Fibroblast of peridontal ligament (primary cell): ENCODE results near the gene VRK3.
"Not testable (repeated sequence)": the region's sequence is repeated elsewhere in the genome, so short reads cannot be mapped to it uniquely, and the experiment has no call there.

ENCODE experiments used
- DNase-seq: peaks from one replicate; pipeline ENCODE4 v3.0.0-alpha.2; 2010; ENCODE audit errors: extremely low read depth

VRK3 gene

GRCh38 chr19:50025022-50025793, at the start of gene VRK3:
Gene VRK3, minus strand, starts transcription at chr19:50025372. Its CDS starts 9,210 bp downstream, at chr19:50016162.
- peak; percentile 100 for DNase-seq

- not testable (repeated sequence) for DNase-seq
These were observed 43.2 kb upstream of the VRK3 start for GRCh38 chr19:50068382-50068781.

GRCh38 chr19:50067575-50067974, 42.4 kb upstream of the VRK3 start:
- no peak for DNase-seq

GRCh38 chr19:50065938-50066337, 40.8 kb upstream of the VRK3 start:
- DNase-seq, result no peak

- no peak for DNase-seq
These were observed 36.5 kb upstream of the VRK3 start for GRCh38 chr19:50061650-50062049.

- DNase-seq, result no peak
These were observed 34.9 kb upstream of the VRK3 start for GRCh38 chr19:50060107-50060506.

- no peak for DNase-seq
These were observed 33.9 kb upstream of the VRK3 start for GRCh38 chr19:50059045-50059444.

- DNase-seq, result no peak
These were observed 33.3 kb upstream of the VRK3 start for GRCh38 chr19:50058425-50058824.

- no peak for DNase-seq
These were observed 27.9 kb upstream of the VRK3 start for GRCh38 chr19:50053119-50053518.

- DNase-seq, result no peak
These were observed 26.8 kb upstream of the VRK3 start for GRCh38 chr19:50051964-50052363.

GRCh38 chr19:50051228-50051895, 26.2 kb upstream of the VRK3 start:
- peak; percentile 5 for DNase-seq

- DNase-seq, result peak; percentile 70
These were observed 25.4 kb upstream of the VRK3 start for GRCh38 chr19:50050406-50051227.

GRCh38 chr19:50047671-50048070, 22.5 kb upstream of the VRK3 start:
- DNase-seq, result no peak

- peak; percentile 7 for DNase-seq
These were observed 21.7 kb upstream of the VRK3 start for GRCh38 chr19:50046649-50047503.

GRCh38 chr19:50044922-50045321, 19.8 kb upstream of the VRK3 start:
- DNase-seq, result no peak

GRCh38 chr19:50043967-50044366, 18.8 kb upstream of the VRK3 start:
- DNase-seq, result no peak

GRCh38 chr19:50042363-50043024, 17.3 kb upstream of the VRK3 start:
- DNase-seq, result no peak

- DNase-seq, result no peak
These were observed 15.8 kb upstream of the VRK3 start for GRCh38 chr19:50040967-50041366.

GRCh38 chr19:50039968-50040367, 14.8 kb upstream of the VRK3 start:
- no peak for DNase-seq

GRCh38 chr19:50036908-50037307, 11.7 kb upstream of the VRK3 start:
- DNase-seq, result no peak

GRCh38 chr19:50030937-50031336, 5.8 kb upstream of the VRK3 start:
- no peak for DNase-seq
